Tibial nerve (tissue), 4 donors: ENCODE results near the gene SEC22C. TPM values are rescaled to one million over a fixed set of nuclear protein-coding genes. Genes with fewer than 3 reads are reported as not detected.
A peak's percentile ranks its signal among the peaks of the same experiment; 100 is the strongest.

Experiments
- DNase-seq, 2 donors: peaks; one replicate each; pipeline ENCODE4 v3.0.0-alpha.2; 2019; ENCODE audit warnings: low spot score in 2 of 2
- H3K27ac ChIP-seq, 4 donors: fragments of 200-600 bp; sonication (generic) in 3 of 4; one replicate each; pipeline ENCODE4 v1.5.1; 2017 to 2019; ENCODE audit warnings: mild to moderate bottlenecking in 1 of 4
- H3K27me3 ChIP-seq, 2 donors: fragments of 200-600 bp; sonication (generic) in 1 of 2; one replicate each; pipeline versions ENCODE4 v1.5.1 to v1.6.0; 2017 to 2019
- H3K36me3 ChIP-seq, 3 donors: fragments of 200-600 bp; sonication (generic); one replicate each; pipeline ENCODE4 v1.5.1; 2018 to 2019
- H3K4me1 ChIP-seq, 4 donors: fragments of 200-600 bp; sonication (generic) in 3 of 4; one replicate each; pipeline ENCODE4 v1.5.1; 2017 to 2019
- H3K4me3 ChIP-seq, 4 donors: fragments of 200-600 bp; sonication (generic) in 3 of 4; one replicate each; pipeline ENCODE4 v1.5.1; 2017 to 2019; ENCODE audit warnings: mild to moderate bottlenecking in 1 of 4, moderate library complexity in 1 of 4
- H3K9me3 ChIP-seq, 4 donors: fragments of 200-600 bp; sonication (generic) in 3 of 4; one replicate each; pipeline ENCODE4 v1.5.1; 2017 to 2019
- CTCF ChIP-seq, 5 experiments: fragments of 200-600 bp in 3 of 5; fragments of 450-650 bp in 2 of 5; sonication (generic) in 3 of 5; IDR thresholded peaks; one replicate each; pipeline ENCODE4 v1.5.1; 2016 to 2019; ENCODE audit warnings: antibody characterized with exemption in 5 of 5, mild to moderate bottlenecking in 3 of 5, moderate library complexity in 2 of 5
- EP300 ChIP-seq, 2 donors: sonication (generic); formaldehyde crosslinking; IDR thresholded peaks; one replicate each; pipeline ENCODE4 v1.6.1; 2017; ENCODE audit warnings: antibody characterized with exemption in 2 of 2, mild to moderate bottlenecking in 1 of 2
- POLR2A ChIP-seq, 2 donors: fragments of 450-650 bp; IDR thresholded peaks; one replicate each; pipeline ENCODE4 v1.6.1; 2017; ENCODE audit warnings: antibody characterized with exemption in 2 of 2, mild to moderate bottlenecking in 2 of 2, moderate library complexity in 2 of 2
- WGBS, 2 donors: methylation state at CpG; one replicate each; pipeline ENCODE4 v1.1.5; 2018; 5-methylcytosine and 5-hydroxymethylcytosine counted together
- total RNA-seq, 4 donors: library from RNA; depleted of rRNA; stranded (reverse); fragments of >200 nt; gene quantifications; one replicate each; pipeline ENCODE4 v1.1.0, GENCODE V29; 2016

SEC22C gene
- total RNA-seq, 4 donors from 2014 or later, result 74.1 to 95.3 (median 86.1) TPM

DNA sequence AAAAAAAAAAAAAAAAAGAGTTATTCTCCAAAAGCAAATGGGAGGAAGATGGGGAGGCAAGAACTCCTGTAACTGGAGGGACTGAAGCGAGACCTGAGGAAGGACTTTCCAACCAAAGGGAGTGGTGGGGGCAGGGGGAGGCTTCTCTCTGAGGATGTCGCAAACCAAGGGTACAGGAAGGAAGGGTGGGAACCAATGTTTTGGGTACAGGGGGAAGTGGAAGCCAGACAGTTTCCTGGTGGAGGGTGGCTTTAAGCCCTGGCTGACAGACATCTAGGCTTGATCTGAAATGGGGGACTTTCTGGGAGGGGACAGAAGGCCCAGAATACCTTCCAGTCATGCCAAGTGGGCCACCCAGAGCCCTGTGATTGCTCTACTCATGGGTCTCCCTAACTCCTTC, 52.3 kb downstream of the SEC22C start:
- peak in 1 of 2 donors; percentile 28 for DNase-seq
- Histone ChIP-seq H3K9me3 (no peaks in the 10 kb centered on the region), H3K4me3 (no peak overlapping the region), H3K27ac (no peak overlapping the region), H3K27me3 (no peaks in the 10 kb centered on the region), H3K4me1 (no peaks in the 10 kb centered on the region), H3K36me3 (no peaks in the 10 kb centered on the region)
- WGBS, 2 donors, result 77 to 86% methylated on average over 2 of the region's 2 CpGs
- TF ChIP-seq POLR2A (IDR thresholded peaks at IDR 0.05) (no peak), EP300 (IDR thresholded peaks at IDR 0.05) (peak in 1 of 2 donors; percentile 37), CTCF (IDR thresholded peaks at IDR 0.05) (no peak)

DNA sequence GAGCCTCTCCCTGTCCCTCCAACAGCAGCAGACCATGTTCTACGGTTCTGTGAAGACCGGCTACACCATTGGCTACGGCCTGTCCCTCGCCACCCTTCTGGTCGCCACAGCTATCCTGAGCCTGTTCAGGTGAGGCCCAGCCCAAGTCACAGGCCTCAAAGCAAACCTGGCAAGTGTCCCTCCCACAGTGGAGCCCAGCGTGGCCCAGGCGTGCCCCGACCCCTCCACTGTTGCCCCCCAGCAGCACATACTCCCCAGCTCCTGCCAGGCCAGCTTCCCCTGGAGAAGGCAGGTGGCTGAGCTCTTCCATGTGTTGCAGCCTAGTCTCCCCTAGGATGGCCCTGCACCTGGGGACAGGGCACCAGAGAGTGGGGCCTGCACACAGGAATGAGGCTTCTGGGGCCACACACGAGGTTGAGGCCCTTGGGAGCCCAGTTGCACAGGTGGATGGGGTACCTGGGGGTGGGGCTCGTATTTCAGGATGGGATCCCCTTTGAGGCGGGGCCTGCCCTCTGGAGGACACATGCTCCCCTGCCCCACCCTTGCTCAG, 54.3 kb downstream of the SEC22C start:
- Histone ChIP-seq H3K4me1 (no peaks in the 10 kb centered on the region), H3K27ac (no peak overlapping the region), H3K9me3 (no peaks in the 10 kb centered on the region), H3K27me3 (no peaks in the 10 kb centered on the region), H3K36me3 (no peaks in the 10 kb centered on the region), H3K4me3 (no peak overlapping the region)
- DNase-seq, result no peak
- WGBS, 2 donors, result 86 to 90% methylated on average over 9 to 11 of the region's 11 CpGs
- no peak for TF ChIP-seq EP300 (IDR thresholded peaks at IDR 0.05)
- TF ChIP-seq POLR2A (IDR thresholded peaks at IDR 0.05), result no peak

- Histone ChIP-seq H3K4me3 (no peak overlapping the region), H3K36me3 (no peaks in the 10 kb centered on the region), H3K9me3 (no peaks in the 10 kb centered on the region), H3K27ac (no peak overlapping the region), H3K27me3 (no peaks in the 10 kb centered on the region), H3K4me1 (no peaks in the 10 kb centered on the region)
- 67 to 74% methylated on average over 13 to 15 of the region's 15 CpGs for WGBS, 2 donors
- no peak for DNase-seq
- no peak for TF ChIP-seq CTCF (IDR thresholded peaks at IDR 0.05)
- no peak for TF ChIP-seq EP300 (IDR thresholded peaks at IDR 0.05)
- TF ChIP-seq POLR2A (IDR thresholded peaks at IDR 0.05), result no peak
These were observed 55.0 kb downstream of the SEC22C start for GRCh38 chr3:42526616-42527367.

- H3K9me3 ChIP-seq, result no peaks in the 10 kb centered on the region
- H3K27ac ChIP-seq, result no peak overlapping the region
- TF ChIP-seq EP300 (IDR thresholded peaks at IDR 0.05) (no peak), POLR2A (IDR thresholded peaks at IDR 0.05) (no peak), CTCF (IDR thresholded peaks at IDR 0.05) (no peak)
- WGBS, 2 donors, result 85% methylated on average over 13 of the region's 13 CpGs; no CpG with 5 or more reads in 1 of the 2 donors
- H3K27me3 ChIP-seq, result no peaks in the 10 kb centered on the region
- H3K36me3 ChIP-seq, result no peaks in the 10 kb centered on the region
- no peak overlapping the region for H3K4me3 ChIP-seq
- no peak for DNase-seq
- H3K4me1 ChIP-seq, result no peaks in the 10 kb centered on the region
These were observed 55.9 kb downstream of the SEC22C start for GRCh38 chr3:42525736-42526345.

GRCh38 chr3:42525212-42525611, 56.6 kb downstream of the SEC22C start:
- 46 to 68% methylated on average over 4 of the region's 4 CpGs for WGBS, 2 donors
- Histone ChIP-seq H3K4me1 (no peaks in the 10 kb centered on the region), H3K9me3 (no peaks in the 10 kb centered on the region), H3K27me3 (no peaks in the 10 kb centered on the region), H3K27ac (no peak overlapping the region), H3K4me3 (no peak overlapping the region), H3K36me3 (no peaks in the 10 kb centered on the region)
- TF ChIP-seq CTCF (IDR thresholded peaks at IDR 0.05) (no peak), POLR2A (IDR thresholded peaks at IDR 0.05) (no peak), EP300 (IDR thresholded peaks at IDR 0.05) (no peak)
- no peak for DNase-seq
